Measurements from ENCODE around the gene DHRS13. TPM values are rescaled to one million over a fixed set of nuclear protein-coding genes. Genes with fewer than 3 reads are reported as not detected.

Gene DHRS13
- polyA plus RNA-seq, 1 experiment, result 2.8 TPM

GRCh38 chr17:28946239-28946638 lies 43.4 kb upstream of the DHRS13 start:
- ChIA-PET CTCF (interaction anchor here (1.1 to 3.5 kb wide), 7 partner anchors 9 to 219 kb away, joined by 3 to 13 read pairs (median 4); partner anchors contain the start of genes FLOT2 and TLCD1), POLR2A (no interaction called here)
- no peak overlapping the region for H3K4me3 ChIP-seq (ENCODE audit: low read depth, low read length)
- DNase-seq (ENCODE audit: low read depth), result peak; percentile 59
- H3K36me3 ChIP-seq (ENCODE audit: control insufficient read depth, insufficient read depth, low read length), result no peaks in the 10 kb centered on the region
- TF ChIP-seq CTCF (IDR thresholded peaks at IDR 0.05; ENCODE audit: insufficient read depth, low read depth, low read length), result no peak
- no peaks in the 10 kb centered on the region for H3K27me3 ChIP-seq (ENCODE audit: control insufficient read depth, insufficient read depth, low read length)

- Histone ChIP-seq H3K36me3 (ENCODE audit: control insufficient read depth, insufficient read depth, low read length) (no peaks in the 10 kb centered on the region), H3K27me3 (ENCODE audit: control insufficient read depth, insufficient read depth, low read length) (no peaks in the 10 kb centered on the region), H3K4me3 (ENCODE audit: low read depth, low read length) (no peak overlapping the region)
- TF ChIP-seq CTCF (IDR thresholded peaks at IDR 0.05; ENCODE audit: insufficient read depth, low read depth, low read length), result no peak
- DNase-seq (ENCODE audit: low read depth), result no peak
- ChIA-PET POLR2A (no interaction called here), CTCF (interaction anchor here (1.2 to 3.5 kb wide), 5 partner anchors 27 to 218 kb away, joined by 3 to 13 read pairs (median 4); partner anchors contain the start of genes FLOT2 and TLCD1)
These were observed 42.2 kb upstream of the DHRS13 start for GRCh38 chr17:28944862-28945741.

GRCh38 chr17:28944343-28944742 lies 41.5 kb upstream of the DHRS13 start:
- H3K4me3 ChIP-seq (ENCODE audit: low read depth, low read length), result no peak overlapping the region
- no peaks in the 10 kb centered on the region for H3K27me3 ChIP-seq (ENCODE audit: control insufficient read depth, insufficient read depth, low read length)
- no peaks in the 10 kb centered on the region for H3K36me3 ChIP-seq (ENCODE audit: control insufficient read depth, insufficient read depth, low read length)
- ChIA-PET CTCF (interaction anchor here (0.8 to 3.5 kb wide), 5 partner anchors 9 to 218 kb away, joined by 3 to 13 read pairs (median 4); partner anchors contain the start of gene TLCD1), POLR2A (no interaction called here)
- DNase-seq (ENCODE audit: low read depth), result no peak
- no peak for TF ChIP-seq CTCF (IDR thresholded peaks at IDR 0.05; ENCODE audit: insufficient read depth, low read depth, low read length)

GRCh38 chr17:28942925-28943324 lies 40.0 kb upstream of the DHRS13 start:
- Histone ChIP-seq H3K4me3 (ENCODE audit: low read depth, low read length) (no peak overlapping the region), H3K36me3 (ENCODE audit: control insufficient read depth, insufficient read depth, low read length) (no peaks in the 10 kb centered on the region), H3K27me3 (ENCODE audit: control insufficient read depth, insufficient read depth, low read length) (no peaks in the 10 kb centered on the region)
- CTCF ChIA-PET, result interaction anchor here (0.8 to 1.8 kb wide), 3 partner anchors 32 to 217 kb away, joined by 3 to 4 read pairs (median 4); partner anchors contain the start of gene TLCD1
- no peak for DNase-seq (ENCODE audit: low read depth)
- TF ChIP-seq CTCF (IDR thresholded peaks at IDR 0.05; ENCODE audit: insufficient read depth, low read depth, low read length), result no peak
- POLR2A ChIA-PET, result no interaction called here

- POLR2A ChIA-PET, result no interaction called here
- no peaks in the 10 kb centered on the region; the same call in 1 of the 2 replicates for H3K36me3 ChIP-seq (ENCODE audit: control insufficient read depth, insufficient read depth, low read length)
- H3K4me3 ChIP-seq (ENCODE audit: low read depth, low read length), result no peak overlapping the region
These were observed 38.4 kb upstream of the DHRS13 start for GRCh38 chr17:28941251-28941650.

More at GRCh38 chr17:28941251-28941650, 38.4 kb upstream of the DHRS13 start:
- DNase-seq (ENCODE audit: low read depth), result no peak
- TF ChIP-seq CTCF (IDR thresholded peaks at IDR 0.05; ENCODE audit: insufficient read depth, low read depth, low read length), result no peak
- H3K27me3 ChIP-seq (ENCODE audit: control insufficient read depth, insufficient read depth, low read length), result no peaks in the 10 kb centered on the region
- CTCF ChIA-PET, result interaction anchor here (1.3 to 1.4 kb wide), 2 partner anchors 9 to 214 kb away, joined by 3 to 4 read pairs; no protein-coding TSS in a partner anchor
